ENCODE data around the gene WSB1. TPM values are rescaled to one million over a fixed set of nuclear protein-coding genes. Genes with fewer than 3 reads are reported as not detected.

Gene WSB1
- total and polyA plus RNA-seq, 2 of the 8 experiments (the other 6 are each of a cell fraction or from before 2014, with no cell fraction given) = 113 to 140 TPM

DNA sequence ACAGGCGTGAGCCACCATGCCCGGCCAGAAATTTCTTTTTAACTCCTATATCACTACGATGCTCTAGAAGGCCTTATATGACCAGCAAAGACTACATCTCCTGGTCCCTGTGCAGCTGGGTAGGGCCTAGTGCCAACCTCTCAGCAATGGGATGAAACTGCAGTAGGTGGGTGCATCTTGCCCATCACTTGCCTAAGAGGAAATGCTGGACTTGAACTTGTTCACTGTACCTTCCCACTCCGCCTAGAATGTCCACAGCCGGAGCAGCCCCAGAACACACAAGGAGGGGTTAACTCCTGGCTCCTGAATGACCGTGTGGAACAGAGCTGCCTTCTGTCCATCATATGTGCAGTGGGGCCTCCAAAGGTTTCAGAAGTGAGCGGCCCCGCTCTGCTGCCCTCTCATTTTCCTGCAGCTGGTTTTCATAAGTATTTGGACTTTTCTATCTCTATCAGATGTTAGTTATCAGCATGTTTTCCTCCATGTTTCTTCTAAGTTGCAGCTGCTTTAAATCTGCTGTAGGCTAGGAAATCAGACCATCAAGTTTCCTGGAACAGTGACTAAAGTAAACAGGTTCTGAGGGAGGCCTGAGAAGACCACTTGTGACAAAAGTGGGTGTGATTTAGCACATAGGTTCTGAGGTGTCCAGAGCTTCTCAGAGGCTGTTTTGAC lies 52.5 kb downstream of the WSB1 start:
- H3K79me2 ChIP-seq (ENCODE audit: control insufficient read depth in 1 of 2, insufficient read depth in 2 of 2, low read length in 2 of 2) = no peaks in the 10 kb centered on the region
- ChIA-PET POLR2A (ENCODE audit: partially characterized antibody) (interaction anchor here (1.2 to 7.8 kb wide), 4 partner anchors 13 to 112 kb away, joined by 3 to 63 read pairs (median 8); partner anchors contain the start of gene WSB1), CTCF (ENCODE audit: partially characterized antibody) (interaction anchor here (0.7 to 2.6 kb wide), 3 partner anchors 13 to 102 kb away, joined by 3 to 10 read pairs (median 4); no protein-coding TSS in a partner anchor)
- TF ChIP-seq SAP30 (IDR thresholded peaks at IDR 0.05; ENCODE audit: insufficient read depth, insufficient replicate concordance, low read length) = no peak
- TF ChIP-seq CHD1 (IDR thresholded peaks at IDR 0.05; ENCODE audit: low read depth, low read length) = no peak
- no peak for TF ChIP-seq SP2 (IDR thresholded peaks at IDR 0.05; ENCODE audit: low read length)
- no peak for TF ChIP-seq SIX5 (IDR thresholded peaks at IDR 0.05; ENCODE audit: low read depth, low read length)
- TF ChIP-seq YY1 (IDR thresholded peaks at IDR 0.05; ENCODE audit: low read depth, low read length) = no peak
- no peak for TF ChIP-seq GTF2F1 (IDR thresholded peaks at IDR 0.05; ENCODE audit: borderline replicate concordance, low read depth, low read length)
- H3K79me1 ChIP-seq (ENCODE audit: low read depth, low read length) = no peaks in the 10 kb centered on the region; the same call in 1 of the 2 replicates
- peak overlapping the region; percentile 86 for H3K4ac ChIP-seq (replicated peaks; ENCODE audit: insufficient read length, low read depth, low read length)
- peak overlapping the region; percentile 93; the same call in 1 of the 2 replicates for H2BK20ac ChIP-seq (ENCODE audit: low read length)
- 91% methylated on average over 8 of the region's 8 CpGs; no CpG with 5 or more reads in 1 of the 2 experiments for WGBS, 2 experiments (ENCODE audit: extremely low coverage in 1 of 2, insufficient coverage in 1 of 2, insufficient read length in 1 of 2, insufficient replicate concordance in 2 of 2, low coverage in 1 of 2, low lambda C conversion rate in 2 of 2, missing lambda C conversion rate in 1 of 2)
- H3K56ac ChIP-seq (replicated peaks; ENCODE audit: insufficient read length, low read depth, low read length) = no peak overlapping the region
- DNase-seq (ENCODE audit: low read depth in 1 of 2, low spot score in 2 of 2) (no peak), FAIRE-seq (no peak)
- H2BK5ac ChIP-seq (ENCODE audit: low read depth, low read length) = peak overlapping the region; percentile 83
- peak overlapping the region; percentile 38; the same call in 1 of the 2 replicates for H3K18ac ChIP-seq (ENCODE audit: extremely low read depth, low read length)
- peak overlapping the region; percentile 30 for H2BK120ac ChIP-seq (replicated peaks; ENCODE audit: low read depth, low read length)
- H4K5ac ChIP-seq (ENCODE audit: insufficient read length, low read depth, low read length) = peak overlapping the region; percentile 68
- peak overlapping the region; percentile 88 for H4K91ac ChIP-seq (replicated peaks; ENCODE audit: insufficient read length, low read length)
- no peaks in the 10 kb centered on the region for H3K36me3 ChIP-seq (ENCODE audit: control insufficient read depth in 2 of 4, insufficient read depth in 4 of 4, low read length in 3 of 4)
- H3K9me3 ChIP-seq (ENCODE audit: insufficient read depth in 2 of 2, low read depth in 1 of 2, low read length in 1 of 2) = no peaks in the 10 kb centered on the region
- no peak overlapping the region for H2AFZ ChIP-seq (ENCODE audit: low read length)
- H4K20me1 ChIP-seq (replicated peaks in 1 of 2; ENCODE audit: control insufficient read depth in 1 of 2, insufficient read depth in 2 of 2, low read length in 2 of 2) = no peaks in the 10 kb centered on the region
- peak overlapping the region; percentile 54; the same call in 1 of the 2 replicates for H3K27ac ChIP-seq (ENCODE audit: low read depth, low read length)
- H3K9ac ChIP-seq (replicated peaks in 1 of 4; ENCODE audit: extremely low read depth in 1 of 4, low read depth in 3 of 4, low read length in 3 of 4) = no peak overlapping the region
- H3K14ac ChIP-seq (ENCODE audit: insufficient read length) = no peak overlapping the region
- H3K23ac ChIP-seq (ENCODE audit: insufficient read length) = no peak overlapping the region
- peak overlapping the region; percentile 99 for H2BK12ac ChIP-seq (ENCODE audit: low read depth, low read length)
- peak overlapping the region; percentile 99 for H2BK15ac ChIP-seq (ENCODE audit: low read length)
- no peaks in the 10 kb centered on the region for H3K27me3 ChIP-seq (replicated peaks in 1 of 4; ENCODE audit: control insufficient read depth in 3 of 4, extremely low read depth in 1 of 4, insufficient read depth in 3 of 4, low read length in 3 of 4)
- peaks cover 6 to 13% (median 7%) of the 10 kb centered on the region in 4 experiments for H3K4me1 ChIP-seq (replicated peaks in 1 of 4; ENCODE audit: control insufficient read depth in 3 of 4, insufficient read depth in 4 of 4, low read length in 3 of 4)
- H3K23me2 ChIP-seq (ENCODE audit: low read depth, low read length) = peaks cover 2% of the 10 kb centered on the region; the same call in 1 of the 2 replicates
- H2AK5ac ChIP-seq (ENCODE audit: low read depth, low read length) = peak overlapping the region; percentile 96
- no peak overlapping the region for H3K4me3 ChIP-seq (ENCODE audit: extremely low read depth in 1 of 4, insufficient read depth in 2 of 4, low read depth in 3 of 4, low read length in 4 of 4)
- H3K4me2 ChIP-seq (ENCODE audit: insufficient read depth in 1 of 2, low read depth in 2 of 2, low read length in 2 of 2) = no peak overlapping the region
- H4K8ac ChIP-seq (ENCODE audit: extremely low read depth, insufficient read depth, low read length) = peak overlapping the region; percentile 7; the same call in 1 of the 2 replicates

All from H1 (cell line).